GM21619 (cell line): Measurements from ENCODE around the gene ABCA2.
"Not testable (repeated sequence)": the region's sequence is repeated elsewhere in the genome, so short reads cannot be mapped to it uniquely, and the experiment has no call there.

Experiments
- ATAC-seq: cut with Tn5 transposase; IDR thresholded peaks from one replicate; pipeline ENCODE4 v1.9.1; 2021; ENCODE audit not compliant: unreplicated experiment

The ABCA2 gene

DNA sequence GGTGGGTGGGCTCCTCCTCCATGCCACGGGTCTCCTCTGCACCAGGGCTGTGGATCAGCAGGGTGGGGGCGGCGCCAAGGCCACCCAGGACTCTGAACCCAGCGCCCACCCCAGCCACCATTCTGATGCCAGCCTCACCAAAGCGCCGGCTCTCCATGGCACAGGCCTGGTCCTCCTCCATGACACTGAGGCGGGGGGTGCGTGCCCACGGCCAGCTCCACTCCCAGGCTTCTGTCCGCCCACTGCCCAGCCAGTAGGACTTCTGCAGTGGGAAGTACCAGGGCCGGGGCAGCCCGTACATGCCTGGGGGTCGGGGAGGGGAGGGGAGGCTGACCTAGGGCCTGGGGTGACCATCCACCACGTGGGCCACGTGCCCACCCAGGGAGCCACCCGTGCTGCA lies 11.6 kb downstream of the ABCA2 start:
- ATAC-seq = no peak

- no peak for ATAC-seq
Observed at GRCh38 chr9:137015976-137016375, 12.1 kb downstream of the ABCA2 start.

- ATAC-seq = no peak
Observed at GRCh38 chr9:137015540-137015930, 12.5 kb downstream of the ABCA2 start.

DNA sequence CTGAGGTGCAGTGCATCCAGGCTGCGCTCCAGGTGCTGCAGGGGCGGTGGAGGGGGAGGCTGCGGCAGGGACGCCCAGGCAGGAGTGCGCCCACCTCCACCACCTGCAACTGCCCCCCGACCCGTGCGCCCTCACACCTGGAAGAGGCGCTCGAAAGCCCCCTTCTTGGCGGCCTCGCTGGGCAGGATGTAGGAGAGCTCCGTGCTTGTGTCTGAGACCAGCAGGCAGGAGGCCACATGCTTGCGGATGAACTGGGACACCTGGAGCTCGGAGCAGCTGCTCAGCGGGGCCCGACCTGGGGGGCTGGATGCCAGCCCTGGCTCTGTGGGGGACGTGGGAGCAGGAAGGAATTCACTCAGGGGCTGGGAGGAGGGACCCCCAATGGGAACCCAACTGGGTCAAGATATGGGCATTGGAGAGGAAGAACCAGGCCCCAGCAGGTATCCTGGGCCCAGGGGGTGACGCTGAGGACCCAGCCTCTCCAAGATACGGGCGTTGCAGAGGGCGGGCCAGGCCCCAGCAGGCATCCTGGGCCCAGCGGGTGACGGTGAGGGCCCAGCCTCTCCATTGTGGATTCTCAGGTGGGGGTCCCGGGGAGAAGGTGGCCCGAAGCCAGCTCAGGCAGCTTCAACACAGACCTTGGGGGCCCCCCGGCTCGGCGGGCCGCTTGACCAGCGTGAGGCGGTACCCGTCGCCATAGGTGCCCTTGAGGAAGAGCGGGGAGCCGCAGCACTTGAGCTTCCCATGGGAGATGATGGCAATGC lies 13.1 kb downstream of the ABCA2 start:
- ATAC-seq = no peak

- ATAC-seq = no peak
Observed at GRCh38 chr9:137014166-137014565, 13.9 kb downstream of the ABCA2 start.

GRCh38 chr9:137013571-137013940 lies 14.5 kb downstream of the ABCA2 start:
- no peak for ATAC-seq

DNA sequence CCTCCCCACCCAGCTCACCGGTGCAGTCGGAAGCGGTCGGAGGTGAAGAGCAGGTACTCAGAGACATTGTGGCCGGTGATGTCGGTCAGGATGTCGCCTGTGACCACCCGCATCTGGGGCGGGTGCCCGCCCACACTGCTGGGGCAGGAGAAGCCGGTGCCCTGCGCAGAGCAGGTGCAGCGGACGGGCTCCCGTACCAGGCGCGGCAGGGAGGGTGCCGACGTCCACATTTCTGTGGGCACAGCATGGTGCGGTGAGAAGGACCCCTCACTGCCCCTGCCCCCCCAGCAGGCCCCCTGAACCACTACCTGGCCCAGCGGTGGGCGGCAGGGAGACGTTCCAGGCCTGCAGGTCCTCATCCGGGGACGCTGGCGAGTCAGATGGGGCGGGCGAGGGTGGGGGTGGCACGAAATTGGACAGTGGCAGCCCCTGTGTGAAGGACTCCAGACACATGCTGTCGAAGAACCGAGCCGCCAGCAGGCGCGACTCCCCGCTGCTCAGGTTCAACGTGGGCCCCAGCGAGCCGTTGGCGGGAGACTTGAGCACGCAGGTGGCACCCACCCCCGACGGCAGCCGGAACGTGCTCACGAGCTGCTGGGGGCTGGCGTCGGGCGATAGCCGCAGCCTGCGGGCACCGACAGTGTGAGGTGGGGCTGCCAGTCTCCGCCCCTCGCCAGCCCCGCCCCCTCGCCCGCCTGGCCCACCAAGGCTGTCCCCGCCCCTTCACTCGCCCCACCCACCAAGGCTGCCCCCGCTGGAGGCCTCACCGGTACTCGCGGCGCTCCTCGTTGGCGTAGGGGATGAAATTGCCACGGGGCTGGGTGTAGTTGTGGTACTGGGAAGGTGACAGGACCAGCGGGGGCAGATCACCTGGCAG lies 15.1 kb downstream of the ABCA2 start:
- no peak for ATAC-seq

DNA sequence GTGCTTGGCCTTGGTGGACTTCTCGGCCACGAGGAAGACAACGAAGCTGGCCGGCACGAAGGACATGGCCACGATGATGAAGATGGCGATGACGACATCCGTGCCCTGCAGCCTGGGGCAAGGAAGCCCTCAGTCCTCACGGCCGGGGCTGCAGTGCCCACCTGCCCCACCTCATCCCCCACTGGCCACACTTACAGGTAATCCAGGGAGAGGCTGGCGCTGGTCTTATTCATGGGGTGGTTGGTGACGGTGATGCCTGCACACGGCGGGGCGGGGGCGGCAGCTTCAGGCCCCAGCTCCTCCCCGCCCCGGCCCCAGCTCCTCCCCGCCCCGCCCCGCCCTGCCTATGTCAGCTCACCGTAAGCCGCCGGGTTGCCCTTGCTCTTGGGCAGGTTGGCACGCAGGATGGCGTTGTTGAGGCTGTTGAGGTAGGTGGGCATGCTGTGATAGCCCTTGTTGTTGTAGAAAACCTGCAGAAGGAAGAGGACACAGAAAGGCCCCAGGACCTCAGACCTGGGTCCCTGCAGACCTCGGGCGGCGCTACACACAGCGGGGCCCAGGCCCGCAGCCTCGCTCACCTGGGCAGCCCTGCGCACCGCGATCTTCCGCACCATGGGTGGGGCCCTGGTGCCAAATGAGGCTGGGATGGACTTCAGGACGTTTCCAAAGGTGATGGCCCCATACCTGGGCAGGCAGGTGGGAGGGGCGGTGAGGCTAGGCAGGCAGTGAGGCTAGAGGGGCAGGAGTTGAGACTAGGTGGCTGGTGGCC lies 15.9 kb downstream of the ABCA2 start:
- no peak for ATAC-seq

GRCh38 chr9:137011156-137011555 lies 16.9 kb downstream of the ABCA2 start:
- ATAC-seq = no peak

DNA sequence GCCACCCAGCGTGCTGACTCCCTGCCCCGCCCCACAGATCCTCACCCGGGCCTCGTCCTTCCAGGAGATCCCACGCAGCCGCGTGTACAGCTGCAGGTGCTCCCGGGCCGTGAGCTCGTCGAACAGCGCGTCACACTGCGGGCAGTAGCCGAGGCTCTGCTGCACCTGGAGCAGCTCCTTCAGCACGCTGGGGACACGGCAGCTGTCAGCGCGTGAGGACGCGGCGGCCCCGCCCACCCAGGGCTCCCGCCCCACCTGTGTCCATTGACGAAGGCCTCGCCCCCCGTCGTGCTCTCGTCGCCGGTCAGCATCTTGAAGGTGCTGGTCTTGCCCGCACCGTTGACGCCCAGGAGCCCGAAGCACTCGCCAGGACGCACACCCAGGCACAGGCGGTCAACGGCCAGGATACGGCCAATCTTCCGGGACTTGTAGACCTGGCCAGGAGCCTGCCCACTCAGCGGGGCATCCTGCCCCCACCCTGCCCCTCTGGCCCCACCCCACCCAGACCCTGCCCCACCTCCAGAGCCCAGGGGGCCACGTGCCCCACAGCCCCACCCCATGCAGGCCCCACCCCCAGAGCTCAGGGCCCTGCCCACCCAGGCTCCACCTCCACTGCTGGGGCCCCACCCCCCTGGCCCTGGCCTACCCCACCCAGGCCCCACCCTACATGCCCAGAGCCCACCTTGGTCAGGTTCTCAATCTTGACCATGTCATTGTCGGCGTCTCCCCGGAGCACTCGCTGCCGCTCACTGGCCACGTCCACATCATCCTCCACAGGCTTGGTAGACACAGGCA lies 17.9 kb downstream of the ABCA2 start:
- ATAC-seq = no peak

DNA sequence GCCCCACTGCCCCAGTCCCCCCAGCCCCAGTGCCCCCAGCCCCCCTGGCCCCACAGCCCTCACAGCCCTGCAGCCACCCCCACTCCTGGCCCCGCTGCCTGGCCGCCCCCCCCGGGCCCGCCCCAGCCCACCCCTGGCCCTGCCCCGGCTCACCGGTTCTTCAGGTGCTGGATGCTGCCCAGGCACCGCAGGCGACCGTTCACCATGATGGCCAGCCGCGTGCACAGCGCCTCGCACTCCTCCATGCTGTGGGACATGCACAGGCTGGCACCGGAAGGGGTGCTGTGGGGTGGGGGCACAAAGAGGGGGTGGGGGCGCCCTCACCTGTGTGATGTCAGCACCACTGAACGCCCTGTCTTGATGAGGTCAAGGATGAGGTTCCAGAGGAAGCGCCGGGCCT lies 18.8 kb downstream of the ABCA2 start:
- ATAC-seq = no peak

DNA sequence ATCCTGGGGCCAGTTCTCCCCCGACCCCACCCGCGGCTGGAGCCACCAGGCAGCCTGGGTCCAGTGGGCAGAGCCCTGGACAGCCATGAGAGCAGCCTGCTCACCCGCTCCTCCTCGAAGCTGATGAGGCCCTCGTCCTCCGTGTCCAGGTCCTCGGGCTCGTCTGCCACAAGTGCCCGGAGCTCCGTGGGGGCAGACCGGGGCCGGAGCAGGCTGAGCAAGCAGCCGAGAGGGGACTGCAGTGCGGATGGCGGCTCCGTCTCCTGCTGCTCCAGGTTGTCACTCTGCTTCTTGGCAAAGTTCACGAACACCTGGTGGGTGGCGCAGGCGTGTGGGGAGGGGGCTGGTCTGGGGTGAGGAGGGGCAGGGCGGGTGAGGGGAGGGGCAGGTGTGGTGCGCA lies 19.7 kb downstream of the ABCA2 start:
- ATAC-seq = no peak

DNA sequence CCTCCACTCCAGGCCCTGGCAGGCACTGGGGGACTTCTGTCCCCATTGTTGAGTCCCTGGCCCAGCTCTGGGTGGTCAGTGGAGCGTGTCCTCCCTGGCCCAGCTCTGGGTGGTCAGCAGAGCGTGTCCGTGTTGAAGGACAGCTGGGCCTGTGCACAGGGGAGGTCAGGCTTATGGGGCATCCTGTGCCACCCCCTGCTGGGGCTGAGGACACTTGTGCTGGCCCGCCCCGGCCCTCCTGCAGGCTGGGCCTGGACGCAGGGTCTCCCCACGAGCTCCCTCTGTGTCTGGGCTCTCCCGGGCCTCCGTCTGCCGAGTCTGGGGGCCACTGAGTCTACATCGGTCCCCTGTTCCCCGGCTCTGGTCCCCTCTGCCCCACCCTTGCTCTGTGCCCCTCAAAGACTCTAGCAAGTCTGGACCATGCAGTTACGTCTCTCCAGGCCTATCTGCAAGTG lies 20.2 kb downstream of the ABCA2 start:
- no peak for ATAC-seq

DNA sequence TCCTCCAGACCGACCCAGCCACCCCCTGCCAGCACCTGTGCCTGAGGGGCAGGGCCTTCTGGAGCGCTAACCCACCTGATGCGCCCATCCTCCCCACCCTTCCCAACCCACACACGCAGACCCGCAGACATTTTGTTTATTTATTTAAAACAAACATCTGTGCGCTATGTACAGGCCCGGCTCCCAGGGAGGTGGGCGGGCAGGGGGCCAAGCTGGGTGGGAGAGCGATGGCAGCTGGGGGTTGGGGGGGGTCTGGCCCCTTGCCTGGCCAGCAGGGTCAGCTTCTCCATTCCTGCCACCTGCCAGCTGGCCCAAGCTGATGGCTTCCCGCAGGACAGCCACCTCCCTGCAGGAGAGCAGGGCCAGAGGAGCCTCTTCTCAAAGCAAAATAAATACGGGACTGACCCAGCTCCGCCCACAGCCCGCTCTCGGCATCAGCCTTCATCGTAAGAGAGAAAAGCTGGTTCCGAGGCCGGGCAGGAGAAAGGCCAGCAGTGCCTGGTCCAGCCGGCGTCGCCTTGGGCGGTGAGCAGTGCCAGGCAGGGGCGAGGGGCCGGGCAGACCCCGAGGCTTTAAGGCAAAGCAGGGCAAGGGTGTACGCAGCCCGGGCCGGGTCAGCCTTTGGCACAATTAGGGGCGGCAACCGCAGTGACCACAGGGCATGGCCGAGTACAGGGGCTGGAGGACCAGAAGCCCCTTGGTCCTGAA lies 20.8 kb downstream of the ABCA2 start:
- ATAC-seq = no peak

DNA sequence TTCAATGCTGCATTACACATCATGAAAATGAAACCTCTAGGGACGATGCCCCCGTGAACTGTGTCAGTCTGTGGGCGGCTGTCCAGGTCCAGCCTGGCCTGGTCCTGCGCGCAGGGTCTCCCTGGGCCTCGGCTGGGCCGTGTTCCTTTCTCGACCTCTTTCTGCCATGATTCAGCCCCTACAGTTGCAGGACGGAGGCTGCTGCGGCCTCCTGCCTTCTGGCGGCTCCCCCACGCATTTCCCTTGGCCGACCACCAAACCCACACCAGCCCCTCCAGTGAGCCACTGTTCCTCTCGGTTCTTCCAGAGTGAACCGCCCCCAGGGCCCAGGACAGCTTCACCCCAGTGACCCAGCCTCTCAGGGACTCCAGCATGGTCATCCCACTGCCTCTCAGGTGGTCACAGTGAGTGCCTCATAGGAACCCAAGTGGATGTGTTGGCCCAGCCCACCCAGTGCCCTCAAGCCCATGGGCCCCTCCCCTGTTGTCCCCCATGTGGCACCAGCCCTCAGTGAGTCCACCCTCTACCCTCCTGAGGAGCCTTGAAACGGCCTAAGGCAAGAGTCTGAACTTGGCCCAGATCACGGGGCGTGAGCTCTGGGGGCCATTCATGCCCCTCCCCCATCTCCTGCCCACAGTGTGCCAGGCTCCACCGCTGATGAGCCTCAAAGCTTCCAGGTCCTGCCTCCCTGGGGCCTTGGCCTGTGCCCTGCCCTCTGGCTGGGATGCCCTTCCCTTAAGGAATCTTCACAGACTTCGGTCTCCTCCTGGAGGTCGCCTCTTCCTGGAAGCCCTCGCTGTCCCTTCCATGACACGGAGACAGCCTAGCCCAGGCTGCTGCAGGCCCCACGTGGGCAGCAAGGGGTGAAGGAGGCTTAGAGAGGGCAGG lies 21.7 kb downstream of the ABCA2 start:
- no peak for ATAC-seq

DNA sequence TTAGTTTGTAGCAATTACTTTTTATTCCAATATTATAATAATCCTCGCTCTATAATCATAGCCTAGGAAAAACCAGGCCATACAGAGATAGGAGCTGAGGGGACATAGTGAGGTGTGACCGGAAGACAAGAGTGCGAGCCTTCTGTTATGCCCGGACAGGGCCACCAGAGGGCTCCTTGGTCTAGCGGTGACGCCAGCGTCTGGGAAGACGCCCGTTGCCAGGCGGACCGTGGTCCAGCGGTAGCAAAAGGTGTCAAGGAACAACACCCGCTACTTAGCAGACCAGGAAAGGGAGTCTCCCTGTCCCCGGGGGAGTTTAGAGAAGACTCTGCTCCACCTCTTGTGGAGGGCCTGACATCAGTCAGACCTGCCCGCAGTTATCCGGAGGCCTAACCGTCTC lies 23.8 kb downstream of the ABCA2 start:
- ATAC-seq = not testable (repeated sequence)

DNA sequence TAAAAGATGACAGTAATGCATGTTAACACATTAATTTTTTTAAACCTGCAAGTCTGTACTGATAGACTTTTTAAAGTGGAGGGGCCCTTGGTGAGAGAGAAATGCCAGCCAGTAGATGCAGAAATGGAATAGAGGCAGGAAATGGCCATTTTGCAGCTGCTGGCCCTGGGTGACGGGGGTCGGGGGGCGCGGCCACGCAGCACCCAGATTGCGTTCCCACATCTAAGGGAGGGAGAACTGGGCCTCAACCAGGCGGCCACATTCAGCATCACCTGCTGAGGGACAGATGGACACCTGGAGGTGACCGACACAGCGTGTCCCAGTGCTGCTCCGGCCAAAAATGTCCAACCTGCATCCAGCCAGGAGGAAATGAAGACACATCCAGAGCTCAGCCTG lies 25.4 kb downstream of the ABCA2 start:
- no peak for ATAC-seq

GRCh38 chr9:137001857-137002645 lies 26.0 kb downstream of the ABCA2 start:
- ATAC-seq = no peak
